Anterior cingulate cortex (tissue), 58 donors: ENCODE results near the gene TMEM72.
"Not testable (repeated sequence)": the region's sequence is repeated elsewhere in the genome, so short reads cannot be mapped to it uniquely, and the experiment has no call there.

Experiments
- DNase-seq, 58 donors: peaks; one replicate each; lab custom pipeline; 2025; lab: John Stamatoyannopoulos, UW

The TMEM72 gene

GRCh38 chr10:44911081-44911540 is at the start of gene TMEM72:
TMEM72 (plus strand) TSS chr10:44911337; CDS start chr10:44911513, 176 bp downstream.
- DNase-seq = no peak

DNA sequence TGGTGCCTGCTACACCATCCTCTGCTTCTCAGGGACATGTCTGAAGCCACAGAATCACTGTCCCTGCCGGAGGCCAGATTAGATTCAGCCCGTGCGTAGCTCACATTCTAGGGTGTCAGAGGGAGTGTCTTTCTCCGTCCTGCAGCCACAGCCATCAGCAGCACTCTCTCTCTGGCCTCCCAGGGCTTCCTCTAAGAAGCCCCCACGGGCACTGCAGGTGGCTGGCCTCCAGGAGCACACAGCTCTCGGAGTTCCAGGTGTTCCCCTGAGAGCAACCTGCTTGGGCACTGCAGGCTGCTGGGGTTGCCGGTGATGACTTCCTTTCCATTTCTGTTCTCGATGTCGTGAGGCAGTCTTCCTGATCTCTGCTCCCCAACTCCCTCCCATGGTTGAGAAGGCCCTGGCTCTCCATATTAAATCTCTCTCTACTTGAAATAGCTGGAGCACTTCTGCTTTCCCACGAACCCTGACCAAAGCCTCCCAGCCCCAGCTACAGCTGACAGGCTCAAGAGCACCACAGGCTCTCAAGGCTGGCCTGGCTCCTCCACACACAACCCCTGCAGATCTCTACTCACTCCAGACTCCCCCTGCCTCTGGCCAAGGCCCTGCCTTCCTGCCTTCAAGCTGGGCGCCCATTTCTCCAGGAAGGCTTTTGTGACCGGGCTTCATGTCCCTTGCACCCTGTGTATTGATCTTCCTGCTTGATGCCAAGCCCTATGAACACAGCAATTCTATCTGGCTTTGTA is 49.0 kb upstream of the TMEM72 start:
- DNase-seq = no peak

DNA sequence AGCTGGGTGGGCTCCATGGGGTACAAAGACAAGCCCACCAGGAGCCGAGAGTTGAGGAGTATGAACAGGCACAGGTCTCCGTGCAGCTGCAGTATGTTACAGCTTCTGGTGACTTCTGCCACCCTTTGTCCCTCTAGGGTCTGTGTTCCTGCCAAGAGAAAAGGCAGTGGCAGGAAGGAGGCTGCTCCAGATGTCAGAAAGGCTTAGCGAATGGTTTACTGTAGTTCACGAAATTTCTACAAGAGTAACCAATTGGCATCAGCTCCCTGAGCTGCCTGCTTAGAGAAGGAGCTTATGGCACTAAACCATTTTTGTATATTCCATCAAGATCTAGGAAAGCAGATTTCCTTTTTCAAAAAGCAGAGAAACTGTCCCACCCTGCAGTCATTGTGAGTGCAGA is 48.2 kb upstream of the TMEM72 start:
- DNase-seq = no peak

GRCh38 chr10:44863344-44864047 is 47.6 kb upstream of the TMEM72 start:
- DNase-seq = no peak

- DNase-seq = peak in 35 of 58 donors; percentile 13 to 67 (median 37)
These were observed 47.1 kb upstream of the TMEM72 start for GRCh38 chr10:44864051-44864450.

GRCh38 chr10:44864637-44865288 is 46.4 kb upstream of the TMEM72 start:
- peak; percentile 25 to 95 (median 83) for DNase-seq

DNA sequence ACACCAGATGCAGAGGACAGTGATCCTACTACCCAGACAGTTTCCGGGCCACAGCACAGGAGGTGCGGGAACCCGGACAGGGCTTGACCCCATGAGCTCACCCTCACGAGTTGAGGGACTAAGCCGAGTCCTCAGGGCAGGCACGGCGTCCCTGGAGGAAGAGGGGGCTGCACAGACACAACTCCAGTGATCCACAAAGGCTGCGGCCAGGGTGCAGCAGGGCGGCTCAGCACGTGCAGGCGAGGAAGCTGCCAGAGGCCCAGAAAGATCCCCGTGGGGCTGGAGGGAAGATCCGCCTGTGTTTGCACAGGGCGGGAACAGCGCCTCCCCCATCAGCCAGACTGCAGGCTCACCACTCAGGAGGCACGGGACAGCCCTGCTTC is 45.9 kb upstream of the TMEM72 start:
- DNase-seq = no peak

DNA sequence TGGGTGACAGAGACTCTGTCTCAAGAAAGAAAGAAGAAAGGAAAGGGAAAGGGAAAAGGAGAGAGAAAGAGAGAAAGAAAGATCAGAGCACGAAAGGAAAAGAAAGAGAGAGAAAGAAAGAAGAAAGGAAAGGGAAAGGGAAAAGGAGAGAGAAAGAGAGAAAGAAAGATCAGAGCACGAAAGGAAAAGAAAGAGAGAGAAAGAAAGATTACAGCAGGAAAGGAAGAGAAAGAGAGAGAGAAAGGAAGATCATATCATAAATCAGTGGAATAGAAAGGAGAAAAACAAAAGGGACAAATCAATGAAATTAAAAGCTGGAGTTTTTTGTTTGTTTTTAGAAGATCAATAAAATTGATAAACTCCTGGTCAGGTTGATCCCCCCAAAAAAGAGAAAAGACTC is 44.8 kb upstream of the TMEM72 start:
- not testable (repeated sequence) for DNase-seq

- DNase-seq = no peak
These were observed 41.1 kb upstream of the TMEM72 start for GRCh38 chr10:44870031-44870430.

DNA sequence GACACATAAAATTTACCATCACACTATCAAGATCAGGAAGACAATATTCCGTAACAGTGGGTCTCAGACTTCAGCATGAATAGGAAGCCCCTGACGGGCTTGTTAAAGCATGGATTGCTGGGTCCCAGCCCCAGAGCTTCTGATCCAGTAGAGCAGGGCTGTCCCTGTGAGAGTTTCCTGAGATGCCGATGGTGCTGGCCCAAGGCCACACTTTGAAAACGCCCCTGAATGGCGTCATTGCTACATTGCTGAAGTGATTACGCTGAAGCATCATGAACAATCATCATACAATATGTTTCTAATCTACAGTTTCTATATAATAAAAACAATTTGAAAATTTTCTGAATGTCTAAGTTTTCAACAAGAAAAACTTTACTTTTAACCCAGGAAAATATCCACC is 38.0 kb upstream of the TMEM72 start:
- DNase-seq = no peak

DNA sequence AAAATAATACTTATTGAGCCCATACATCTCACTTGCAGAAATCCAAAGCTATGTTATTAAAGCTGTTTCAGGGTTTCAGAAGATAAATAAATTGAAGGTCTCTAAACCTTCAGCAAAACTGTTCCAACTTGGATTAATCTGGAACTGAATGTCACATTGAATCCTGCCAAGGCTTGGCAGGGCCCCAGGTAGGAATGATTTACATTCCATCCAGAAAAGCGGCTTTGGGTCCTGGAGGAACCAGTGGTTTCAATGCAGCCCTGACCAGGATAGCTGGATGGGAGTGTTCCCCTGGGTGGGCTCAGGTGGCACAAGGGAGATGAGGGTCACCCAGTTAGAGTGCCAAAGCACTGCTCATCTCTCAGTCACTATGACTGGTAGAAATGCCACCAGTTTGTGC is 37.0 kb upstream of the TMEM72 start:
- DNase-seq = peak in 4 of 58 donors; percentile 6 to 17 (median 11)

DNA sequence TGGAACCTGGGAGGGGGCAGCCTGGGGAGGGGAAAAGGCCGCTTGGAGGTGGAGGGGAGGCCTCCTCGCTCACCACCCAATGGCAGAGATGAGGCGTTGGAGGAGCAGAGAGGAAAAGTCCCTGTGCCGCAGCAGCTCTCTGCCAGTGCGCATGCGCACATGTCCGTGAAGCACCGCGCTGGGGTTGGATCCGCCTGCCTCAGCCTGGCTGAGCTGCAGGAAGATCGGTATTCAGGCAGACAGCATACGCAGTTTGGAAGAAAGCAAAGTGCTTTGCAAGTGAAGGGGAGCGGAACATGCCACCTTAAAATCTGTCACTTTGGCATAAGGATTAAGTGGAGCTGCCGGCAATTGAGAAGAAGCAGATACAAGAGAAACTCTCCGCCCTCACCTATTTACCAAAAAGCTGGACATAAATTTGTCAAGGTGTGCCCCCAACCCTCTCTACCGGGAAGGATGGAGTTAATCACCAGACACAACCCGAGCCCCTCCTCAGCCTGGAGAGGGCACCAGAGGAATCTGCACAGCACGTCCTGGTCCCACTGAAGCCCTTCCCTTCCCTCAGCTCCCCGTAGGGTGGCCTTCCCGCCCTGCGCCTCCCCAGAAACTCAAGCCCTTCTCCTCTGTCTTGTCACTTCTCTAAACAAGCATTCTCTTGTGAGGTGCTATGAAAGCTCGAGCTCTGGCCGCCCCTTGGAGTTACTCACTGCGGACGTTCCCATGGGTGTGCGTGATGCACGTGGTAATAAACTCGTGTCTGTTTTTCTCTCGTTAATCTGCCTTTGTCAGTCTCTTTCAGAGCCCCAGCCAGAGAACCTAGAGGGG is 32.2 kb upstream of the TMEM72 start:
- peak; percentile 62 to 94 (median 85) for DNase-seq

DNA sequence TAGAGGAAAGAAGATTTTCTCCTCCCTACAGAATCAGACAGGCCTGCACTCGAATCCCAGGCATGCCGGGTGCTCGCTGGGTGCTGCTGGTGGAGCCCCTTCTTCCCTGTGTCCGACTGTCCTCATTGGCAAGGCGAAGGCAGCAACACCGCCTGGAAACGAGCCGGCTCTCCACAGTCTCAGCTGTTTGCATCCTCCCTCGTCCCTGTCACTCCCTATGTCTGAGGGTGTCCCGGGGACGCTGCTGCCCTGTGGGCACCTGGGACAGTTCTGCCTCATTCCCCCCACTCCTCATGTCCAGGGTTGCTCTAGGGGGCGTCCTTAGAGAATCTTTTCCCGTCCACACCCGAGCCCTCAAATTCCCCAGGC is 31.6 kb upstream of the TMEM72 start:
- DNase-seq = peak in 6 of 58 donors; percentile 48 to 65 (median 56)

DNA sequence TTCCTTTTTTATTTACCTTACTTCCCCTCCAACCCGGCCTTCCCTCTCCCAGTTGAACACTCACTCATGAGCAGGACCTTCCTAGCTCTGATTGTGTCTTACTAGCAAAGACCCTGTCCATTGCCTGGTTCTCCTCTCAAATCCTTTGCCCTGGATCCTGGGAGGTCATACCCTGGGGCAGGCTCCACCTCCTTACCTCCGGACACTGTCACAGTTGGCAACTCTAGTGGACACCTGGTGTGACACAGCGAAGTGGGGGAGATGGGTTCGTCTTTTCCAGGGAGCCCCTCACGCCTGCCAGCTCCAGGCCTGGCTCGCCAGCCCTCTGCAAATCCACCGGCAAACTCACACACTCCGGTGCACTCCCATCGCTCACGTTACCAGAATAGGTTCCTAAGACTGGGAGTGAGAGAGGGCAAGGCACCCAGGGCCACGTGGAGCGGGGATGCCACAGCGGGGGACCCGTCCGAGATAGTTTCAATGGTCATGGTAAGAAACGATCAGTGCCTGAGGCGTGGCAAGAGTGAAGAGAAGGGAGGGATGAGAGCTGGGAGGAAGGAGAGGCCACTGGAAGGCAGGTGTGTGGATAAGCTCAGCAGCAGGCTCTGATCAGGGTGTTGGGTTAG is 30.9 kb upstream of the TMEM72 start:
- DNase-seq = no peak

- no peak for DNase-seq
These were observed 29.5 kb upstream of the TMEM72 start for GRCh38 chr10:44881649-44882048.

DNA sequence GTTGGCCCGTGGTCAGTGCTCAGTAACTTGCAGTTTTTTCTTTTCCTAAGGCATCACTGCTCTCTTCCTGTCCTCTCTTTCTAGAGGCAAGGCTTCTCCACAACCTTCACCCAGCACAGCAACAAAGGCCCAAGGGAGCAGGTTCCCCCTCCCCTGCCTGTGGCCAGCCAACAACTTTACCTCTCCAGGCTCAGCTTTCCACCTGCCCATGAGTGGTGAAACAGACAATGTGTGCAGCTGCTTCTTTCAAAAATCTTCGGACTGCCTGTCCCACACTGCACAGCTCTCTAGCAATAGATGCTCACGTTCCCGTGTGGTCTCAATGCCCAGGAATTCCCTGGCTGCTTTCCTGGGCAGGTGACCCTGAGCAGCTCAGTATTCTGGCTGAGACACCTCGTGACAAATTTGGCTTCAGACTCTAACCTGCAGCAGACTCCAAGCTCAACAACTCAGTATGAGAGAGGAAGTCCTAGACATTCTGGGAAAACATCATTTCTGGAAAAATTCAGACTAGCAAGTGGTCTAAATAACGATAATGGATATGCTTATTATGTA is 28.9 kb upstream of the TMEM72 start:
- no peak for DNase-seq

DNA sequence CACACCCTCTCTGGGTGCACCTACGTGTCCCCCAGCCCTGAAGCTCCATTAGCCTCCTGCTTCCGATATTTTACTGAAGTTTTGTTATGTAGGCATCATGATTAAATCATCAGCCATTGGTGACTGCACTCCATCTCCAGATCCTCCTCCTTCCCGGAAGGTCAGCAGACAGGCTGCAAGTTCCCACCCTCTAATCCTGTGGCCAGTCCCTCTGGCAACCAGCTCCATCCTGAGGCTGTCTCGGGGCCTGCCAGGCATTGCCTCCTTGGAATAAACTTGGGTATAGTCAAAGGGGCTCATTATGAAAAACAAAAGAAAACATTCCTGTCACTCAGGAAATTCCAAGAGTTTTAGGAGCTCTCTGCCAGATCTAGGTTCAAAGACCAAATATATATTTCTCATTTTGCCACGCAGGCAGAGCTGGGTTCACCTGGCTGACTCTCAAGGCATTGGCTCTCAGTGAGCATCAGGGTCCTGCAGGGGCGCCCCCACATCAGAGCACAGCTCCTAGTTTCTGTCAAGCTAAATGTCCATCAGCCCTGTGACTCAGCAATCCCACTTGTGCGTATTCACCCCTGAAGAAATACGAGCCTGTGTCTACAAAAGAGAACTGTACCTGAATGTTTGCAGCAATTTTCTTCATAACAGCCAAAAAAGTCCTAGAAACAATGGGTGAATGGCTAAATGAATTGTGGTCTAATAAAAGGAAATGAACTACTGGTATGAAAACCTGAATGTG is 27.4 kb upstream of the TMEM72 start:
- no peak for DNase-seq

DNA sequence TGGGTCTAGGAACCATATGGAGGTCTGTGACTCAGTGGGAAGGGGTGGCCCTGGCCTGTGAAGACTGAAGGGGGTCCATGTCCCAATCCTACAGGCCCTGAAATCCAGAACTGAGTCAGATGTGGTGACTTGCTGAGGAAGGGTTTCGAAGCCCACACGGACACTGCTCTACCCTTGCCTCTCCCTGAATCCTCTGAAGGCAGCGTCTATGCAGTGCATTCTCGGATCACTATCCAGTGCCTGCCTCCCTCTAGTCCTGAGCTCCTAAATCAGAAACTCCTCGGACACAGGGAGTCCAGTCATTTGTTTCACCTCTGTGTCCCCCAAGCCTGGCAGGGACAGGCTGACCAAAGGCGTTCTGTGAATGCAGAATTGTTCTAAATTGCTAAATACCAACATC is 25.4 kb upstream of the TMEM72 start:
- DNase-seq = no peak

GRCh38 chr10:44886966-44887365 is 24.2 kb upstream of the TMEM72 start:
- no peak for DNase-seq
